GM12878 (cell line): ENCODE results near the gene SMAD5. TPM values are rescaled to one million over a fixed set of nuclear protein-coding genes. Genes with fewer than 3 reads are reported as not detected.

Experiments used
- ATAC-seq: fragments of 200-7000 bp; cut with Tn5 transposase; 3 replicates; pipeline ENCODE4 v1.9.1; 2020; ENCODE audit warnings: mild to moderate bottlenecking, moderate library complexity
- BruUV-seq: library from RNA; stranded (reverse); fragments of 400-500 nt; replicated peaks from 2 replicates; lab custom pipeline; 2021; lab: Mats Ljungman, UMichigan
- CTCF ChIA-PET: fragments of 300-600 bp; sonication (Branson Sonifier 250); formaldehyde crosslinking; extraction: SDS; loops from one replicate; lab custom pipeline; 2021; ENCODE audit warnings: inconsistent platforms; lab: Yijun Ruan, JAX
- POLR2A ChIA-PET: fragments of 350-600 bp; formaldehyde crosslinking; extraction: SDS; loops from one replicate; lab custom pipeline; 2021; ENCODE audit warnings: inconsistent platforms; lab: Charles Lee
- RAD21 ChIA-PET: fragments of 300-600 bp; sonication (Branson Sonifier 250); formaldehyde crosslinking; loops from one replicate; lab custom pipeline; 2023; ENCODE audit warnings: antibody characterized with exemption; ENCODE audit not compliant: unreplicated experiment; lab: Charles Lee
- SMC1A ChIA-PET: fragments of 300-600 bp; sonication (Branson Sonifier 250); formaldehyde crosslinking; loops from one replicate; lab custom pipeline; 2023; ENCODE audit not compliant: unreplicated experiment, uncharacterized antibody; lab: Charles Lee
- DNase-seq: peaks from one replicate; pipeline ENCODE4 v3.0.0-alpha.2; 2011; ENCODE audit warnings: low read depth, low spot score
- FAIRE-seq: peaks from 3 replicates; lab custom pipeline; 2011; peaks lifted over from hg19 to GRCh38; lab: Jason Lieb, UNC
- H2AFZ ChIP-seq: 2 replicates; pipeline ENCODE4 v1.6.0; 2011; ENCODE audit warnings: low read depth, low read length, control low read depth; ENCODE audit not compliant: control insufficient read depth
- H3K27ac ChIP-seq: 2 replicates; pipeline ENCODE4 v1.5.1; 2011; ENCODE audit warnings: control low read depth; ENCODE audit not compliant: control insufficient read depth, insufficient read depth
- H3K27me3 ChIP-seq, 2 experiments: replicated peaks in 1 of 2; 2 replicates each; pipeline versions ENCODE4 v1.6.0 to v1.6.1; 2011; ENCODE audit warnings: low read length in 1 of 2; ENCODE audit not compliant: control insufficient read depth in 2 of 2, insufficient read depth in 2 of 2
- H3K36me3 ChIP-seq, 2 experiments: 2 replicates each; pipeline ENCODE4 v1.5.1; 2011; ENCODE audit warnings: low read length in 1 of 2; ENCODE audit not compliant: control insufficient read depth in 2 of 2, insufficient read depth in 2 of 2
- H3K4me1 ChIP-seq: 2 replicates; pipeline ENCODE4 v1.6.1; 2011; ENCODE audit warnings: mild to moderate bottlenecking, low read length, moderate library complexity, mixed read lengths; ENCODE audit not compliant: control insufficient read depth, insufficient read depth
- H3K4me2 ChIP-seq: 2 replicates; pipeline ENCODE4 v1.6.0; 2011; ENCODE audit warnings: control low read depth; ENCODE audit not compliant: control insufficient read depth, insufficient read depth
- H3K4me3 ChIP-seq: fragments of 200-600 bp; sonication (generic); 2 replicates; pipeline ENCODE4 v1.5.1; 2016
- H3K79me2 ChIP-seq: 2 replicates; pipeline ENCODE4 v1.6.0; 2011; ENCODE audit warnings: low read length; ENCODE audit not compliant: control insufficient read depth, insufficient read depth
- H3K9ac ChIP-seq: 2 replicates; pipeline ENCODE4 v1.8.0; 2011; ENCODE audit warnings: low read length, control low read depth, mixed read lengths; ENCODE audit not compliant: control insufficient read depth, insufficient read depth
- H3K9me3 ChIP-seq: replicated peaks from 3 replicates; pipeline ENCODE4 v1.5.1; 2011; ENCODE audit warnings: mild to moderate bottlenecking, low read length; ENCODE audit not compliant: control insufficient read depth, insufficient read depth
- H4K20me1 ChIP-seq: 2 replicates; pipeline ENCODE4 v1.6.0; 2011; ENCODE audit not compliant: control insufficient read depth, insufficient read depth
- EZH2 ChIP-seq: IDR thresholded peaks from 2 replicates; pipeline ENCODE4 v1.6.1; 2012; ENCODE audit warnings: low read depth, mild to moderate bottlenecking, control low read depth, inconsistent platforms, low read length, borderline replicate concordance; ENCODE audit not compliant: control insufficient read depth
- KDM1A ChIP-seq: fragments of 200-600 bp; sonication (generic); IDR thresholded peaks from 2 replicates; pipeline ENCODE4 v1.6.1; 2016; ENCODE audit warnings: borderline replicate concordance
- MXI1 ChIP-seq: fragments of 150-350 bp; IDR thresholded peaks from 2 replicates; pipeline ENCODE4 v1.6.1; 2011; ENCODE audit warnings: low read depth, mild to moderate bottlenecking, inconsistent platforms, low read length, improper control_type of control experiment
- POLR2AphosphoS2 ChIP-seq: IDR thresholded peaks from 2 replicates; pipeline ENCODE4 v1.6.1; 2011; ENCODE audit warnings: low read depth, mild to moderate bottlenecking, low read length, improper control_type of control experiment, moderate library complexity
- RUNX3 ChIP-seq: IDR thresholded peaks from 2 replicates; pipeline ENCODE4 v1.6.1; 2012; ENCODE audit warnings: low read length, inconsistent platforms
- SMAD1 ChIP-seq: fragments of 450-650 bp; IDR thresholded peaks from 2 replicates; pipeline ENCODE4 v1.6.1; 2018; ENCODE audit warnings: mild to moderate bottlenecking, low read depth; ENCODE audit not compliant: partially characterized antibody
- SUPT20H ChIP-seq: IDR thresholded peaks from 2 replicates; pipeline ENCODE4 v1.6.1; 2011; ENCODE audit warnings: low read depth, mild to moderate bottlenecking, low read length, moderate library complexity, borderline replicate concordance; ENCODE audit not compliant: control insufficient read depth
- ZNF217 ChIP-seq: fragments of 450-650 bp; IDR thresholded peaks from 2 replicates; pipeline ENCODE4 v1.6.1; 2017; ENCODE audit warnings: antibody characterized with exemption, mild to moderate bottlenecking
- WGBS: methylation state at CpG from one replicate; pipeline ENCODE4 v1.1.6; 2016; ENCODE audit warnings: low lambda C conversion rate; ENCODE audit not compliant: insufficient replicate concordance, insufficient coverage; ENCODE audit errors: missing lambda C conversion rate; 5-methylcytosine and 5-hydroxymethylcytosine counted together
- in situ Hi-C: fragments of 300-500 bp; cut with MboI; formaldehyde crosslinking; loops from 9 replicates; pipeline ENCODE4 v1.14.3; 2018; ENCODE audit warnings: mixed read lengths
- intact Hi-C: fragments of 100-400 bp; cut with micrococcal nuclease; formaldehyde crosslinking; loops from one replicate; pipeline ENCODE4 v1.14.2; 2022; ENCODE audit not compliant: unreplicated experiment
- polyA plus RNA-seq, 11 experiments: library from polyadenylated mRNA; depleted of rRNA in 4 of 11; unstranded in 6 of 11; stranded (reverse) in 5 of 11; fragments of >200 nt; fragmentation: Nextera tagmentation in 4 of 11; fragmentation: Illumina TruSeq in 1 of 11; extraction: Ambion mirVana in 4 of 11; extraction: Trizol in 1 of 11; gene quantifications; 1 replicate in 1 of 11; 2 replicates in 10 of 11; pipeline versions ENCODE4 v1.2.1 to v1.2.3, GENCODE V29; 2011 to 2016; ENCODE audit warnings: inconsistent platforms in 2 of 11, missing spikeins in 2 of 11, low read depth in 1 of 11
- total RNA-seq, 4 experiments: library from RNA; depleted of rRNA in 3 of 4; stranded (reverse); fragments of >200 nt in 3 of 4; fragmentation: Illumina TruSeq in 1 of 4; extraction: Trizol in 1 of 4; gene quantifications; 2 replicates each; pipeline versions ENCODE4 v1.2.1 to v1.2.3, GENCODE V29; 2013 to 2021
- TF ChIP-seq, protein P1 (sequence below): IDR thresholded peaks from 2 replicates; pipeline ENCODE4 v1.6.1; 2012; ENCODE audit warnings: low read depth, low read length, improper control_type of control experiment

Gene SMAD5
- total and polyA plus RNA-seq, 10 of the 15 experiments (the other 5 are each of a cell fraction or from before 2014, with no cell fraction given): 3.6 to 40.6 (median 11.7) TPM

DNA sequence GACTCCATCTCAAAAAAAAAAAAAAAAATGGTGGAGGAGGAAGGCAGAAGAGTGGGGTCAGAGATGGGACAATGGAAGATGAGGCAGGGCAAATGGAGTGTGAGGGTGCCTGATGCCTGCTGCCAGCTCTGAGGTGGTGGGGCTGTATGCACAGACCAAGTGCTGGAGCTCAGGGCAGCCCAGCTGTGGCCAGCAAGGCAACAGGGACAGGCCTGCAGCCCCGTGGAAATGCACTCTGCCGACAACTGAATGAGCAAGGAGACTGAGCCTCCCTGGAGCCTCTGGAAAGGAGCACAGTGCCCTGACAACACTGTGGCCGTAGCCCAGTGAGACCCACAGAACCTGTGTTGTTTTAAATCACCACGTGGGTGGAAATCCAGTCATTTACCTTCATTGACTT lies 83.2 kb downstream of the SMAD5 start:
- H2AFZ ChIP-seq: no peak overlapping the region
- in situ Hi-C loops (no loop called here), intact Hi-C loops (no loop called here)
- SMC1A ChIA-PET: no interaction called here
- no TSS peak for BruUV-seq
- no peak overlapping the region for H3K4me3 ChIP-seq
- RAD21 ChIA-PET: no interaction called here
- no peaks in the 10 kb centered on the region; the same call in 2 of the 3 replicates for H3K9me3 ChIP-seq
- POLR2A ChIA-PET: no interaction called here
- no peak overlapping the region for H3K27ac ChIP-seq
- DNase-seq (no peak), FAIRE-seq (no peak), ATAC-seq (no peak)
- 44% methylated on average over 4 of the region's 4 CpGs for WGBS
- no peaks in the 10 kb centered on the region for H3K4me1 ChIP-seq
- H3K27me3 ChIP-seq: peaks cover 0 to 3% of the 10 kb centered on the region in 2 experiments; a peak in 1 of 4 replicates
- CTCF ChIA-PET: interaction anchor here (0.6 to 2.3 kb wide), 3 partner anchors 11 to 440 kb away, joined by 3 to 6 read pairs (median 3); no protein-coding TSS in a partner anchor
- H3K4me2 ChIP-seq: no peak overlapping the region
- H3K79me2 ChIP-seq: no peaks in the 10 kb centered on the region
- H4K20me1 ChIP-seq: no peaks in the 10 kb centered on the region
- H3K9ac ChIP-seq: no peak overlapping the region
- TF ChIP-seq ZNF217 (no peak), POLR2AphosphoS2 (no peak), MXI1 (no peak), KDM1A (no peak), EZH2 (no peak), SMAD1 (no peak), SUPT20H (no peak), RUNX3 (no peak)
- TF ChIP-seq, protein P1, sequence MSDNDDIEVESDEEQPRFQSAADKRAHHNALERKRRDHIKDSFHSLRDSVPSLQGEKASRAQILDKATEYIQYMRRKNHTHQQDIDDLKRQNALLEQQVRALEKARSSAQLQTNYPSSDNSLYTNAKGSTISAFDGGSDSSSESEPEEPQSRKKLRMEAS: no peak
- H3K36me3 ChIP-seq: no peaks in the 10 kb centered on the region
